Medulla oblongata (tissue), 1 donor: ENCODE measurements around the gene TEX14.
"Not testable (repeated sequence)": the region's sequence is repeated elsewhere in the genome, so short reads cannot be mapped to it uniquely, and the experiment has no call there.

Source experiments
- DNase-seq: peaks from one replicate; pipeline ENCODE4 v3.0.0-alpha.2; 2015; ENCODE audit errors: extremely low spot score

Gene TEX14

GRCh38 chr17:58691701-58692238 is at the start of gene TEX14:
Gene TEX14, minus strand, starts transcription at chr17:58692045. Its CDS starts 40,044 bp downstream, at chr17:58652001.
- DNase-seq: peak; percentile 4

- no peak for DNase-seq
These were observed 49.3 kb upstream of the TEX14 start for GRCh38 chr17:58741121-58741625.

- DNase-seq: no peak
These were observed 43.0 kb upstream of the TEX14 start for GRCh38 chr17:58734811-58735210.

- DNase-seq: no peak
These were observed 42.2 kb upstream of the TEX14 start for GRCh38 chr17:58734040-58734439.

GRCh38 chr17:58730937-58731336 is 39.1 kb upstream of the TEX14 start:
- no peak for DNase-seq

- no peak for DNase-seq
These were observed 37.0 kb upstream of the TEX14 start for GRCh38 chr17:58728798-58729197.

GRCh38 chr17:58722696-58723095 is 30.9 kb upstream of the TEX14 start:
- no peak for DNase-seq

GRCh38 chr17:58722274-58722673 is 30.4 kb upstream of the TEX14 start:
- DNase-seq: no peak

- peak; percentile 74 for DNase-seq
These were observed 19.2 kb upstream of the TEX14 start for GRCh38 chr17:58710948-58711552.

GRCh38 chr17:58706351-58707140 is 14.7 kb upstream of the TEX14 start:
- no peak for DNase-seq

- no peak for DNase-seq
These were observed 12.1 kb upstream of the TEX14 start for GRCh38 chr17:58703916-58704286.

GRCh38 chr17:58703137-58703915 is 11.5 kb upstream of the TEX14 start:
- no peak for DNase-seq

GRCh38 chr17:58702708-58703107 is 10.9 kb upstream of the TEX14 start:
- no peak for DNase-seq

- no peak for DNase-seq
These were observed 10.2 kb upstream of the TEX14 start for GRCh38 chr17:58702045-58702476.

GRCh38 chr17:58699771-58700170 is 7.9 kb upstream of the TEX14 start:
- no peak for DNase-seq

GRCh38 chr17:58694826-58695225 is 3.0 kb upstream of the TEX14 start:
- no peak for DNase-seq

GRCh38 chr17:58694302-58694701 is 2.5 kb upstream of the TEX14 start:
- DNase-seq: no peak

- DNase-seq: no peak
These were observed 1.9 kb upstream of the TEX14 start for GRCh38 chr17:58693751-58694150.

- no peak for DNase-seq
These were observed 1.4 kb upstream of the TEX14 start for GRCh38 chr17:58693208-58693607.

- DNase-seq: peak; percentile 89
These were observed 602 bp upstream of the TEX14 start, which contains the start of gene RAD51C for GRCh38 chr17:58692239-58693055. Gene RAD51C, plus strand, starts transcription at chr17:58692602. Its CDS starts 42 bp downstream, at chr17:58692644.

- DNase-seq: not testable (repeated sequence)
These were observed 1.8 kb downstream of the TEX14 start for GRCh38 chr17:58690033-58690432.
